WTC11 (cell line): ENCODE data around the gene FLOT2. TPM values are rescaled to one million over a fixed set of nuclear protein-coding genes. Genes with fewer than 3 reads are reported as not detected.

ENCODE experiments used
- ATAC-seq: fragments of 200-7000 bp; cut with Tn5 transposase; 2 replicates; pipeline ENCODE4 v1.10.0; 2021; ENCODE audit warnings: mild to moderate bottlenecking, moderate library complexity
- CTCF ChIA-PET: fragments of 300-600 bp; sonication (Branson Sonifier 250); formaldehyde crosslinking; loops from one replicate; lab custom pipeline; 2021; ENCODE audit warnings: antibody characterized with exemption; lab: Charles Lee
- POLR2A ChIA-PET: fragments of 350-600 bp; sonication (Branson Sonifier 250); formaldehyde crosslinking; loops from one replicate; lab custom pipeline; 2021; ENCODE audit warnings: antibody characterized with exemption; lab: Charles Lee
- DNase-seq: peaks from one replicate; pipeline ENCODE4 v3.0.0; 2021; ENCODE audit warnings: low spot score
- H3K27ac Mint-ChIP-seq: 2 replicates; pipeline ENCODE4 v1.8.0; 2021; ENCODE audit warnings: mixed read lengths
- H3K27me3 Mint-ChIP-seq: 2 replicates; pipeline ENCODE4 v1.8.0; 2021; ENCODE audit warnings: low read depth, mild to moderate bottlenecking, moderate library complexity, mixed read lengths
- H3K36me3 Mint-ChIP-seq: 2 replicates; pipeline ENCODE4 v1.8.0; 2021; ENCODE audit warnings: mixed read lengths
- H3K4me1 Mint-ChIP-seq: 2 replicates; pipeline ENCODE4 v1.8.0; 2022; ENCODE audit warnings: mixed read lengths
- H3K4me3 Mint-ChIP-seq: 2 replicates; pipeline ENCODE4 v1.8.0; 2021; ENCODE audit warnings: mild to moderate bottlenecking, moderate library complexity, mixed read lengths
- H3K9me3 Mint-ChIP-seq: 2 replicates; pipeline ENCODE4 v1.8.0; 2021; ENCODE audit warnings: mixed read lengths
- AR ChIP-seq: fragments of 250-450 bp; sonication (Bioruptor Pico); IDR thresholded peaks from 2 replicates; pipeline ENCODE4 v1.9.0; 2021; ENCODE audit warnings: mild to moderate bottlenecking
- CBFB ChIP-seq: sonication (generic); formaldehyde crosslinking; IDR thresholded peaks from 2 replicates; pipeline ENCODE4 v1.8.1; 2022; ENCODE audit warnings: mild to moderate bottlenecking, low read depth, missing genetic modification reagents
- E2F4 ChIP-seq: sonication (generic); formaldehyde crosslinking; IDR thresholded peaks from 2 replicates; pipeline ENCODE4 v1.8.1; 2022; ENCODE audit warnings: low read depth, mild to moderate bottlenecking, moderate library complexity, missing genetic modification reagents, borderline replicate concordance
- FOXK1 ChIP-seq: sonication (generic); formaldehyde crosslinking; IDR thresholded peaks from 2 replicates; pipeline ENCODE4 v1.8.0; 2022; ENCODE audit warnings: mild to moderate bottlenecking, moderate library complexity, missing genetic modification reagents
- GRHL2 ChIP-seq: fragments of 250-450 bp; sonication (Bioruptor Pico); IDR thresholded peaks from 2 replicates; pipeline ENCODE4 v1.8.0; 2022; ENCODE audit warnings: mild to moderate bottlenecking, moderate library complexity; ENCODE audit not compliant: insufficient replicate concordance, severe bottlenecking
- JAZF1 ChIP-seq: fragments of 250-450 bp; sonication (Bioruptor Pico); IDR thresholded peaks from 2 replicates; pipeline ENCODE4 v1.9.0; 2021; ENCODE audit warnings: moderate library complexity, mild to moderate bottlenecking, inconsistent platforms
- JUN ChIP-seq: sonication (generic); formaldehyde crosslinking; IDR thresholded peaks from 2 replicates; pipeline ENCODE4 v1.8.0; 2023; ENCODE audit warnings: mild to moderate bottlenecking, missing genetic modification reagents
- KAT7 ChIP-seq: sonication (generic); formaldehyde crosslinking; IDR thresholded peaks from 2 replicates; pipeline ENCODE4 v1.8.1; 2023; ENCODE audit warnings: missing genetic modification reagents, mild to moderate bottlenecking, borderline replicate concordance
- MLX ChIP-seq: sonication (generic); formaldehyde crosslinking; IDR thresholded peaks from 2 replicates; pipeline ENCODE4 v1.8.1; 2023; ENCODE audit warnings: mild to moderate bottlenecking, missing genetic modification reagents, moderate library complexity
- PRRX2 ChIP-seq: fragments of 250-450 bp; sonication (Bioruptor Pico); IDR thresholded peaks from 2 replicates; pipeline ENCODE4 v1.8.0; 2021; ENCODE audit warnings: mild to moderate bottlenecking
- STAT6 ChIP-seq: sonication (generic); formaldehyde crosslinking; conservative IDR thresholded peaks from 2 replicates; pipeline ENCODE4 v1.8.1; 2023; ENCODE audit warnings: mild to moderate bottlenecking, low read depth, missing genetic modification reagents, moderate library complexity
- TCF7 ChIP-seq: sonication (generic); formaldehyde crosslinking; IDR thresholded peaks from 2 replicates; pipeline ENCODE4 v1.8.0; 2022; ENCODE audit warnings: mild to moderate bottlenecking, low read depth, missing genetic modification reagents, moderate library complexity
- TEAD1 ChIP-seq: sonication (generic); formaldehyde crosslinking; IDR thresholded peaks from 2 replicates; pipeline ENCODE4 v1.8.0; 2022; ENCODE audit warnings: mild to moderate bottlenecking, missing genetic modification reagents
- TP53 ChIP-seq: sonication (generic); formaldehyde crosslinking; IDR thresholded peaks from 2 replicates; pipeline ENCODE4 v1.8.1; 2023; ENCODE audit warnings: mild to moderate bottlenecking, missing genetic modification reagents
- USF2 ChIP-seq: sonication (generic); formaldehyde crosslinking; IDR thresholded peaks from 2 replicates; pipeline ENCODE4 v1.8.1; 2023; ENCODE audit warnings: mild to moderate bottlenecking, missing genetic modification reagents, moderate library complexity
- ZBTB21 ChIP-seq: sonication (generic); formaldehyde crosslinking; IDR thresholded peaks from 2 replicates; pipeline ENCODE4 v1.8.1; 2023; ENCODE audit warnings: mild to moderate bottlenecking, missing genetic modification reagents, borderline replicate concordance
- ZNF138 ChIP-seq: sonication (generic); formaldehyde crosslinking; conservative IDR thresholded peaks from 2 replicates; pipeline ENCODE4 v1.8.1; 2022; ENCODE audit warnings: mild to moderate bottlenecking, moderate library complexity, missing genetic modification reagents
- ZNF232 ChIP-seq: sonication (generic); formaldehyde crosslinking; IDR thresholded peaks from 2 replicates; pipeline ENCODE4 v1.8.0; 2022; ENCODE audit warnings: mild to moderate bottlenecking, missing genetic modification reagents
- ZNF396 ChIP-seq: fragments of 250-450 bp; sonication (Bioruptor Pico); IDR thresholded peaks from 2 replicates; pipeline ENCODE4 v1.8.0; 2021; ENCODE audit warnings: mild to moderate bottlenecking, moderate library complexity, borderline replicate concordance
- ZNF425 ChIP-seq: fragments of 250-450 bp; sonication (Bioruptor Pico); conservative IDR thresholded peaks from 2 replicates; pipeline ENCODE4 v1.9.0; 2021; ENCODE audit warnings: mild to moderate bottlenecking
- ZNF512 ChIP-seq: sonication (generic); formaldehyde crosslinking; IDR thresholded peaks from 2 replicates; pipeline ENCODE4 v1.8.1; 2022; ENCODE audit warnings: missing genetic modification reagents, borderline replicate concordance
- total RNA-seq: library from RNA; stranded (reverse); gene quantifications from 3 replicates; pipeline ENCODE4 v1.2.3, GENCODE V29; 2021

Gene FLOT2
- total RNA-seq, 1 experiment from 2014 or later: 139 TPM

GRCh38 chr17:28926786-28927185 lies 29.3 kb upstream of the FLOT2 start (continued):
- TF ChIP-seq ZNF425 (CRISPR knock-in tag) (no peak), MLX (CRISPR knock-in tag) (no peak), TCF7 (CRISPR knock-in tag) (no peak), ZNF512 (CRISPR knock-in tag) (no peak), ZNF232 (CRISPR knock-in tag) (no peak)
- TF ChIP-seq, all 79 proteins: peak for 0

- DNase-seq: no peak
- Mint-ChIP-seq H3K36me3 (peaks cover 56% of the 10 kb centered on the region), H3K9me3 (no peaks in the 10 kb centered on the region), H3K27ac (peak overlapping the region; percentile 67), H3K4me3 (no peak overlapping the region), H3K27me3 (no peaks in the 10 kb centered on the region), H3K4me1 (0 out of 2 replicates have a peak, but pooled peaks cover 4% of the 10 kb centered on the region)
- no peak for ATAC-seq
- ChIA-PET POLR2A (no interaction called here), CTCF (interaction anchor here (1.6 to 2.1 kb wide), 3 partner anchors 10 to 27 kb away, joined by 6 to 8 read pairs (median 6); no protein-coding TSS in a partner anchor)
- TF ChIP-seq AR (CRISPR knock-in tag) (no peak), STAT6 (CRISPR knock-in tag) (no peak), ZNF138 (CRISPR knock-in tag) (no peak), TEAD1 (CRISPR knock-in tag) (no peak), ZBTB21 (CRISPR knock-in tag) (no peak)
Observed at GRCh38 chr17:28926366-28926765, 28.8 kb upstream of the FLOT2 start.

- ChIA-PET POLR2A (no interaction called here), CTCF (interaction anchor here (1.6 to 2.1 kb wide), 2 partner anchors 13 to 28 kb away, joined by 6 to 8 read pairs; no protein-coding TSS in a partner anchor)
- no peaks in the 10 kb centered on the region for H3K27me3 Mint-ChIP-seq
- H3K9me3 Mint-ChIP-seq: no peaks in the 10 kb centered on the region
- DNase-seq (no peak), ATAC-seq (no peak)
- peak overlapping the region; percentile 67 for H3K27ac Mint-ChIP-seq
- 0 out of 2 replicates have a peak, but pooled peaks cover 4% of the 10 kb centered on the region for H3K4me1 Mint-ChIP-seq
- H3K4me3 Mint-ChIP-seq: no peak overlapping the region
- peaks cover 60% of the 10 kb centered on the region for H3K36me3 Mint-ChIP-seq
- TF ChIP-seq KAT7 (CRISPR knock-in tag): no peak
- TF ChIP-seq TP53: no peak
- no peak for TF ChIP-seq CBFB
- TF ChIP-seq PRRX2 (CRISPR knock-in tag): no peak
- TF ChIP-seq FOXK1 (CRISPR knock-in tag): no peak
- TF ChIP-seq JUN (CRISPR knock-in tag): no peak
- TF ChIP-seq ZNF396 (CRISPR knock-in tag): no peak
- no peak for TF ChIP-seq GRHL2 (CRISPR knock-in tag)
- no peak for TF ChIP-seq USF2 (CRISPR knock-in tag)
- TF ChIP-seq E2F4: no peak
- TF ChIP-seq JAZF1 (CRISPR knock-in tag): no peak
Observed at GRCh38 chr17:28925912-28926365, 28.4 kb upstream of the FLOT2 start.
